Measurements from ENCODE around the gene PTMS. TPM values are rescaled to one million over a fixed set of nuclear protein-coding genes. Genes with fewer than 3 reads are reported as not detected.

PTMS gene
- total RNA-seq, 1 donor from 2014 or later: 480 TPM

GRCh38 chr12:6747216-6747615 is 18.9 kb upstream of the PTMS start:
- no peaks in the 10 kb centered on the region for H3K27me3 Mint-ChIP-seq
- H3K9me3 Mint-ChIP-seq (ENCODE audit: low read depth): no peaks in the 10 kb centered on the region
- no peak overlapping the region for H3K4me3 Mint-ChIP-seq (ENCODE audit: low read depth)
- peaks cover 5% of the 10 kb centered on the region for H3K4me1 Mint-ChIP-seq (ENCODE audit: low read depth)
- no peak overlapping the region for H3K27ac Mint-ChIP-seq
- DNase-seq (ENCODE audit: low spot score, unreplicated experiment): no peak
- peaks cover 40% of the 10 kb centered on the region for H3K36me3 Mint-ChIP-seq (ENCODE audit: insufficient read depth)
- TF ChIP-seq CTCF (IDR thresholded peaks at IDR 0.05; ENCODE audit: unreplicated experiment): no peak

GRCh38 chr12:6748761-6749160 is 17.4 kb upstream of the PTMS start:
- H3K27ac Mint-ChIP-seq: no peak overlapping the region

GRCh38 chr12:6750506-6750905 is 15.7 kb upstream of the PTMS start:
- no peak overlapping the region for H3K4me3 Mint-ChIP-seq (ENCODE audit: low read depth)
- H3K27ac Mint-ChIP-seq: no peak overlapping the region
- peaks cover 36% of the 10 kb centered on the region for H3K36me3 Mint-ChIP-seq (ENCODE audit: insufficient read depth)
- H3K4me1 Mint-ChIP-seq (ENCODE audit: low read depth): peaks cover 20% of the 10 kb centered on the region
- no peak for DNase-seq (ENCODE audit: low spot score, unreplicated experiment)
- H3K9me3 Mint-ChIP-seq (ENCODE audit: low read depth): no peaks in the 10 kb centered on the region
- H3K27me3 Mint-ChIP-seq: no peaks in the 10 kb centered on the region
- TF ChIP-seq CTCF (IDR thresholded peaks at IDR 0.05; ENCODE audit: unreplicated experiment): no peak

More at GRCh38 chr12:6748761-6749160, 17.4 kb upstream of the PTMS start:
- Mint-ChIP-seq H3K9me3 (ENCODE audit: low read depth) (no peaks in the 10 kb centered on the region), H3K27me3 (no peaks in the 10 kb centered on the region), H3K36me3 (ENCODE audit: insufficient read depth) (peaks cover 43% of the 10 kb centered on the region), H3K4me1 (ENCODE audit: low read depth) (peaks cover 12% of the 10 kb centered on the region), H3K4me3 (ENCODE audit: low read depth) (no peak overlapping the region)
- no peak for TF ChIP-seq CTCF (IDR thresholded peaks at IDR 0.05; ENCODE audit: unreplicated experiment)
- no peak for DNase-seq (ENCODE audit: low spot score, unreplicated experiment)

- H3K27ac Mint-ChIP-seq: peak overlapping the region; percentile 100
- H3K9me3 Mint-ChIP-seq (ENCODE audit: low read depth): no peaks in the 10 kb centered on the region
- peak overlapping the region; percentile 96 for H3K4me3 Mint-ChIP-seq (ENCODE audit: low read depth)
- no peak for DNase-seq (ENCODE audit: low spot score, unreplicated experiment)
- no peaks in the 10 kb centered on the region for H3K27me3 Mint-ChIP-seq
- peaks cover 20% of the 10 kb centered on the region for H3K4me1 Mint-ChIP-seq (ENCODE audit: low read depth)
- H3K36me3 Mint-ChIP-seq (ENCODE audit: insufficient read depth): peaks cover 33% of the 10 kb centered on the region
- no peak for TF ChIP-seq CTCF (IDR thresholded peaks at IDR 0.05; ENCODE audit: unreplicated experiment)
Observed at GRCh38 chr12:6751767-6752166, 14.4 kb upstream of the PTMS start.

GRCh38 chr12:6752167-6752920 is 13.8 kb upstream of the PTMS start:
- Mint-ChIP-seq H3K36me3 (ENCODE audit: insufficient read depth) (peaks cover 28% of the 10 kb centered on the region), H3K9me3 (ENCODE audit: low read depth) (no peaks in the 10 kb centered on the region), H3K27ac (peak overlapping the region; percentile 100), H3K4me3 (ENCODE audit: low read depth) (peak overlapping the region; percentile 96), H3K4me1 (ENCODE audit: low read depth) (peaks cover 21% of the 10 kb centered on the region), H3K27me3 (peaks cover 3% of the 10 kb centered on the region)
- no peak for DNase-seq (ENCODE audit: low spot score, unreplicated experiment)
- TF ChIP-seq CTCF (IDR thresholded peaks at IDR 0.05; ENCODE audit: unreplicated experiment): peak; percentile 53
